HG03520 (cell line): ENCODE measurements around the gene POM121C.
"Not testable (repeated sequence)": the region's sequence is repeated elsewhere in the genome, so short reads cannot be mapped to it uniquely, and the experiment has no call there.

Source experiments
- ATAC-seq: cut with Tn5 transposase; IDR thresholded peaks from one replicate; pipeline ENCODE4 v1.9.1; 2021; ENCODE audit warnings: mild to moderate bottlenecking, moderate library complexity; ENCODE audit not compliant: unreplicated experiment

Gene POM121C

DNA sequence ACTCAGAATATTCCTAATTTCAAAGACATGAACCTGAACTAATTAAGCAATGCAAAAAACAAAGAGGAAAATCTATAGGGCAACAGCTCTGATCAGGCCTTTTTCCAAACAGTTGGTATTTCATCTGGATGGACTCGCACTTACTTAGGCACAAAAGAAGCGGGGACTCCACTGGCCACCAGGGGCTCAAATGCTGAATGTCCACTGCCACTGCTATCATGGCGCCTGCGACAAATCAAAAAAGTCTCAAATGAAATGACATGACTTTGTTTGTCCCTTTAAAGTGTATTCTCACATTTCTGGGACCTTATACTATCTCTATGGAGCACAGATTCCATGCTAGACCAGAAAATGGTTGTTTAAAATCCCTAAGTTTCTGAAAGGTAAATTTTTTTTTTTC, 47.1 kb downstream of the POM121C start:
- ATAC-seq: not testable (repeated sequence)

DNA sequence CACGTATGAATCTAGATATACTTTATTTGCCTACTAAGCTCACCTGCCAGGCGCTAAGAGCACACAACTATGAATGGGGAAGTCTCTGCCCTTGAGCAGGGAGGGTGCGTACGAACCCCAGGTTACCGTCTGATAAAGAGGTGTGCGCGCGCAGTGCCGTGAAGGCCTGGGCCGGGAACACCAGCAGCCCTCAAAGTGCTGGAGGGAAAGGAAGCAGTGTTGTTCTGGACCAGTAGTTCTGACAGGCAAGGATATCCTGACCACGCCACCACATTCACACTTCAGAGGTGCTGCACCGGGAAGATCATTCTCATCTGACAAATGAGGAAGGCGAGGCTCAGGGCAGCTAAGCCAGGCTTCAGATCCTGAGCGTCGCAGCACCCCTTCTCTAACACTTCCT, 62.6 kb downstream of the POM121C start:
- ATAC-seq: not testable (repeated sequence)

GRCh38 chr7:75421798-75422710, 64.0 kb downstream of the POM121C start:
- not testable (repeated sequence) for ATAC-seq

GRCh38 chr7:75420152-75420551, 65.9 kb downstream of the POM121C start:
- not testable (repeated sequence) for ATAC-seq

DNA sequence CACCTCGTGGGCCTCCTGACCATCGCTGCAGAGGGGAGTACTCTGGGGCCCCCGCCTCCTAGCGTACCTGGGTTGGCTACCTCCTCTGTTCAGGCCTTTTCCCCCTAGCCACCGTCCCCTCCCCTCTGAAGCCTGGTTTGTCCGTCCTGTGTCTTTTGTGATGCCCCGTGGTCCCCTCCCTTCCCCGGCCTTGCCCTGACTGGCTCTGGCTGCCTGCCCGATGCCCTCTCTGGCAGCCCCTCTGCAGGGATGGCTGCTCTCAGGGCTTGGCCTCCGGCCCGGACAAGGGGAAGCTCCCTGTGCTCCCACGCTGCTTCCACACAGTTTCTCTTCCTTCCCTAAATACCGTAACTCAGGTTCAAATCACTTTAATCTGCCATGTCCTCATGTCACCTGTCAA, 66.4 kb downstream of the POM121C start:
- ATAC-seq: not testable (repeated sequence)

GRCh38 chr7:75419210-75419609, 66.9 kb downstream of the POM121C start:
- not testable (repeated sequence) for ATAC-seq

GRCh38 chr7:75418292-75418858, 67.7 kb downstream of the POM121C start:
- ATAC-seq: not testable (repeated sequence)

- not testable (repeated sequence) for ATAC-seq
Measured at GRCh38 chr7:75416787-75417186, 69.3 kb downstream of the POM121C start.

- not testable (repeated sequence) for ATAC-seq
Measured at GRCh38 chr7:75415829-75416373, 70.2 kb downstream of the POM121C start.

- ATAC-seq: not testable (repeated sequence)
Measured at GRCh38 chr7:75415428-75415817, 70.7 kb downstream of the POM121C start.

DNA sequence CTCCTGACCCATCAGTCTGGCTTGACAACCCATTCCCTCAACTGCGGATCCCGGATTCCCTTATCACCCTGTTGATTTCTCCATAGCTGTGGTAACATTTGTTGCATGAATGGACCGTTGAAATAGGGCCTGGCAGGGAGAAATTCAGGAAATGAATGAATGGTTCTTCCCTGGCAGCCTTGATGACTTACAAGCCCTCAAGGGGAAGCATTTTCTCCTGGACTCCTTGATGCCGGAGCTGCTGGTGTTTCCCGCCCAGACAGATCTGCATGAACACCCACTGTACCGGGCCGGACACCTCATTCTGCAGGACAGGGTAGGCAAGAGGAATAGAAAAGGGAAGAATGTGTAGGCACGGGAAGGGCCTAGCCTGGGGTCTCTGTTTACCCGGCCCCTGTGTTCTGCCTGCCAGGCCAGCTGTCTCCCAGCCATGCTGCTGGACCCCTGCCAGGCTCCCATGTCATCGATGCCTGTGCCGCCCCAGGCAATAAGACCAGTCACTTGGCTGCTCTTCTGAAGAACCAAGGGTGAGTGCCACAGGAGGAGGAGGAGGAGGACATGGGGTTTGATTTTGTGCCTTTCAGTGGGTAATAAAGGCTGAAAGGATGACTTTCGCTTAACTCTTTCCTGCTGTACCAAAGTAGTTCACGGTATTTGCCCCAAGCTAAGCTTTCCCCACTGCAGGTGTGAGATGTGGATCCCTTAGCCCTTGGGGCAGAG, 71.2 kb downstream of the POM121C start:
- not testable (repeated sequence) for ATAC-seq

DNA sequence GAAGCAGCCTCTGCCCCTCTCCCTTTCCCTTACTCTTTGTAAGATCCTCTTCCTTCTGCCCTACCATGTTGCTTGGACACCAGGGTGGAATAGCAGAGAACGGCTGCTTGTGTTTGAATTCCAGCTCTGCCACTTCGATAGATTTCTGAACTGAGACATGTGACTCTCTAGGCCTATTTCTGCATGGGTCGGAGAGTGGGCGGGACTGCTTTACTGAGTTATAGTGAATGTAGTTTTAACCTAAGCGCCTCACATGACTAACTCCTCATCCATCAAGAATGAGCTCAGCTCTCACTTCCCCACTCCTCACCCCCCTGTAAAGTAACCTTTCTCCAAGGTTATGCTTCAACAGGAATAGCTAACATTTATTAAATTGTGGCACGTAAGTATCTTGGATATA, 71.9 kb downstream of the POM121C start:
- not testable (repeated sequence) for ATAC-seq

DNA sequence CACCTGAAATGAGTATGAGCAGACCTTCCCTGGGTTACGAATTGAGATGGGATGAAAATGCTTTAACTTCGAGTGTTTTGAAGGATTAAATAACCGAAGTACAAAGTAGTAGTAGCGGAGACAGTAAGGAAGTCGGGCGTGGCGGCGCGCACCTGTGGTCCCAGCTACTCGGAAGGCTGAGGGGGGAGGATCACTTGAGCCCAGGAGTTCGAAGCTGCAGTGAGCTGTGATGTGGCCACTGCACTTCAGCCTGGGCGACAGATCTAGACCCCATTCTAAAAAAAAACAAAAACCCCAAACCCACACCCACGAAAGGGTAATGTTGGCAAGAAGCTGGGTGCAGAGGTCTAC, 75.3 kb downstream of the POM121C start:
- ATAC-seq: not testable (repeated sequence)

GRCh38 chr7:75409880-75410822, 75.9 kb downstream of the POM121C start:
- peak; percentile 91 for ATAC-seq

GRCh38 chr7:75404663-75405062, 81.4 kb downstream of the POM121C start:
- not testable (repeated sequence) for ATAC-seq

GRCh38 chr7:75403455-75404443, 82.3 kb downstream of the POM121C start:
- not testable (repeated sequence) for ATAC-seq

GRCh38 chr7:75400575-75400974, 85.5 kb downstream of the POM121C start:
- ATAC-seq: not testable (repeated sequence)

DNA sequence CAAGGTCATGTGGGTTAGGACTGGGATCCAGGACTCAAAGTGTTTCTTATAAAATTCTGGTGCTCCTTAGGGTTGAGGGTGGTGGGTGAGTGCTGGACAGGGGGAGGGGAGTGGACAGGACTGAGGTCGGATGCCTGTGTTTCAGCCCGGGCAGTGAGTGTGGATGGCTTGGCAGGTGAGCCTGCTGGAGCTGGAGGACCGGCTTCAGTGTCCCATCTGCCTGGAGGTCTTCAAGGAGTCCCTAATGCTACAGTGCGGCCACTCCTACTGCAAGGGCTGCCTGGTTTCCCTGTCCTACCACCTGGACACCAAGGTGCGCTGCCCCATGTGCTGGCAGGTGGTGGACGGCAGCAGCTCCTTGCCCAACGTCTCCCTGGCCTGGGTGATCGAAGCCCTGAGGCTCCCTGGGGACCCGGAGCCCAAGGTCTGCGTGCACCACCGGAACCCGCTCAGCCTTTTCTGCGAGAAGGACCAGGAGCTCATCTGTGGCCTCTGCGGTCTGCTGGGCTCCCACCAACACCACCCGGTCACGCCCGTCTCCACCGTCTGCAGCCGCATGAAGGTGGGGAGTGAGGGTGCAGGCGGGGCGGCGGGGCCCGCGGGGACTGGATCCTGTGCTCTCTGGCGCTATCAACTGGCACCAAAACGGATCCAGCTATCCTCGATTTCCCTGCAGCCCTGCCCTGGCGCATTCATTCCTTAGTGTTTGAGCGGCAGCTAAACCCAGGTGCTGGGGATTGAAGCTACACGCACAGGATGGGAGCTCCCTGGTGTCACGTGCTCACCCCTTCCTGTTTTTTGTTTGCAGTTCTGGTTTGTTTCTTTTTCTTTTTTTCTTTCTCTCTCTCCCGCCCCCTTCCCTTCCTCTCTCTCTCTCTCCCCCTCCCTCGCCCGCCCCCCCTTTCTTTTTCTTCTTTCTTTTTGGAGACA, 87.1 kb downstream of the POM121C start:
- ATAC-seq: not testable (repeated sequence)
